Liver (tissue), 3 donors: ENCODE measurements around the gene COMMD1.

Experiments
- CTCF ChIP-seq: fragments of 150-350 bp; IDR thresholded peaks from 2 replicates; pipeline ENCODE4 v1.5.1; 2017; ENCODE audit warnings: improper control_type of control experiment, low read depth, low read length; ENCODE audit not compliant: missing input control
- EGR1 ChIP-seq, 2 donors: IDR thresholded peaks; 2 replicates each; pipeline ENCODE4 v1.6.1; 2016 to 2018; ENCODE audit warnings: antibody characterized with exemption in 2 of 2, low read depth in 2 of 2
- FOXA1 ChIP-seq: IDR thresholded peaks from 2 replicates; pipeline ENCODE4 v1.6.1; 2016; ENCODE audit warnings: antibody characterized with exemption
- GABPA ChIP-seq, 2 donors: IDR thresholded peaks in 1 of 2; conservative IDR thresholded peaks in 1 of 2; 2 replicates each; pipeline ENCODE4 v1.6.1; 2016; ENCODE audit warnings: antibody characterized with exemption in 2 of 2, mild to moderate bottlenecking in 1 of 2, moderate library complexity in 1 of 2
- JUND ChIP-seq, 2 donors: IDR thresholded peaks; 2 replicates each; pipeline ENCODE4 v1.6.1; 2016; ENCODE audit warnings: antibody characterized with exemption in 2 of 2
- MAX ChIP-seq: IDR thresholded peaks from 2 replicates; pipeline ENCODE4 v1.6.1; 2016; ENCODE audit warnings: antibody characterized with exemption
- RAD21 ChIP-seq, 2 donors: IDR thresholded peaks; 2 replicates each; pipeline ENCODE4 v1.6.1; 2016; ENCODE audit warnings: antibody characterized with exemption in 2 of 2, mild to moderate bottlenecking in 2 of 2
- REST ChIP-seq: IDR thresholded peaks from 2 replicates; pipeline ENCODE4 v1.6.1; 2016; ENCODE audit warnings: antibody characterized with exemption, mild to moderate bottlenecking
- SP1 ChIP-seq: IDR thresholded peaks from 2 replicates; pipeline ENCODE4 v1.6.1; 2018; ENCODE audit warnings: antibody characterized with exemption, mild to moderate bottlenecking
- TAF1 ChIP-seq: conservative IDR thresholded peaks from 2 replicates; pipeline ENCODE4 v1.6.1; 2016; ENCODE audit warnings: antibody characterized with exemption, mild to moderate bottlenecking
- YY1 ChIP-seq: IDR thresholded peaks from 2 replicates; pipeline ENCODE4 v1.6.1; 2016; ENCODE audit warnings: antibody characterized with exemption, mild to moderate bottlenecking
- donor health status: healthy.
- donor health status: healthy.

- TF ChIP-seq CTCF: no peak
- no peak for TF ChIP-seq TAF1
- no peak for TF ChIP-seq EGR1 (IDR thresholded peaks at IDR 0.05; ENCODE audit: low read depth in 2 of 2)
- TF ChIP-seq REST: no peak
- TF ChIP-seq RAD21 (IDR thresholded peaks at IDR 0.05): no peak
- TF ChIP-seq FOXA1: no peak
- no peak for TF ChIP-seq YY1
- no peak for TF ChIP-seq JUND (IDR thresholded peaks at IDR 0.05)
- TF ChIP-seq GABPA (IDR thresholded peaks at IDR 0.05 in 1 of 2, conservative IDR thresholded peaks at IDR 0.05 in 1 of 2): no peak
- no peak for TF ChIP-seq MAX
- TF ChIP-seq SP1: no peak
Observed at GRCh38 chr2:61950571-61951315, 45.3 kb downstream of the COMMD1 start.
